HFFc6 (cell line): ENCODE data around the gene MAD1L1. TPM values are rescaled to one million over a fixed set of nuclear protein-coding genes. Genes with fewer than 3 reads are reported as not detected.

ENCODE experiments used
- DNase-seq: peaks from one replicate; pipeline ENCODE4 v3.0.0-alpha.2; 2018
- H3K27ac Mint-ChIP-seq: 2 replicates; pipeline ENCODE4 v1.8.0; 2020; ENCODE audit warnings: mild to moderate bottlenecking, mixed read lengths
- H3K27me3 Mint-ChIP-seq: 2 replicates; pipeline ENCODE4 v1.8.0; 2021; ENCODE audit warnings: mild to moderate bottlenecking, moderate library complexity, mixed read lengths; ENCODE audit not compliant: insufficient read depth
- H3K36me3 Mint-ChIP-seq: 2 replicates; pipeline ENCODE4 v1.8.0; 2021; ENCODE audit warnings: low read depth, mixed read lengths
- H3K4me1 Mint-ChIP-seq: 2 replicates; pipeline ENCODE4 v1.8.0; 2020; ENCODE audit warnings: low read depth, mixed read lengths
- H3K4me3 Mint-ChIP-seq: 2 replicates; pipeline ENCODE4 v1.8.0; 2020; ENCODE audit warnings: mild to moderate bottlenecking, moderate library complexity, mixed read lengths
- H3K9me3 Mint-ChIP-seq: 2 replicates; pipeline ENCODE4 v1.8.0; 2020; ENCODE audit warnings: mild to moderate bottlenecking, mixed read lengths
- total RNA-seq, 6 experiments: library from RNA; stranded (reverse); fragmentation: NEBNext Ultra II Directional; extraction: Animal tissue kit (Norgen Biotek cat#: 25700); gene quantifications; 2 replicates in 1 of 6; 3 replicates in 5 of 6; pipeline ENCODE4 v1.2.3, GENCODE V29; 2021
- TF ChIP-seq, protein P1 (sequence below): fragments of 200-600 bp; sonication (generic); IDR thresholded peaks from 2 replicates; pipeline ENCODE4 v1.5.0; 2021; ENCODE audit warnings: antibody characterized with exemption, mild to moderate bottlenecking

Gene MAD1L1
- total RNA-seq, 6 experiments from 2014 or later: 34.6 to 44.8 (median 40.2) TPM

DNA sequence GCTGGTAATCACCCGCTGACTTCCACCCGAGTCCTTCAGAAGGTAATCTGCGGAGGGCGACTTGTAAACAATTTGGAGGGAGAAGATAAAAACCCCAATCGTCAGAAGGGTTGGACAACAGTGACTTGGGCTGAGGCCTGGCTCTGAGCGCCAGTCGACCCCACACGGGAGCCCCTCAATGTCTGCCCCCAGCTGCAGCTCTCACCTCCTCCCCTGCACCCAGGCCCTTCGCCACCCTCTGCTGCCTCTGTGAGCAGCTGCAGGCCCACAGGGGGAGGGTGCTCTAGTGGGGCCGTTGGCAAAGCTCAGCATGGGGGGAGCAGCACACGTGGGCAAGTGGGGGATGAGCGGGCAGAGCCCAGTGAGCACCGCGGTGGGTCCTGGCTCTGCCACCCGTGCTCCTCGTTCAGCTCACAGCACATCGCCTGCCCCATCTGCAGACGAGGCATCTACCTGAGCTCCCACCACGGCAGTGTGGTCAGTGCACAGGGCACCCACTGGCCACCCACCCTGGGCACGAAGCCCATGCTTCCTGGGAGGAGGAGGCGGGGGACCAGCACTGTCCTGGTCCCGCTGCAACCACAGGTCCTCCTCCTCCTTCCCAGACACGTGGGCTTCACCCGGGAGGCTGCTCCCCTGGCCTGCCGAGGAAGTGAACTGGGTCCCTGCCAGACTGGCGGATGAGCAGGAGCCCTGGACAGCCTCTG is 282.1 kb downstream of the MAD1L1 start:
- H3K9me3 Mint-ChIP-seq: no peaks in the 10 kb centered on the region
- no peak overlapping the region for H3K27ac Mint-ChIP-seq
- no peaks in the 10 kb centered on the region for H3K36me3 Mint-ChIP-seq
- no peak overlapping the region for H3K4me3 Mint-ChIP-seq
- no peaks in the 10 kb centered on the region for H3K4me1 Mint-ChIP-seq
- H3K27me3 Mint-ChIP-seq: no peaks in the 10 kb centered on the region; the same call in none of the 2 replicates
- TF ChIP-seq, protein P1, sequence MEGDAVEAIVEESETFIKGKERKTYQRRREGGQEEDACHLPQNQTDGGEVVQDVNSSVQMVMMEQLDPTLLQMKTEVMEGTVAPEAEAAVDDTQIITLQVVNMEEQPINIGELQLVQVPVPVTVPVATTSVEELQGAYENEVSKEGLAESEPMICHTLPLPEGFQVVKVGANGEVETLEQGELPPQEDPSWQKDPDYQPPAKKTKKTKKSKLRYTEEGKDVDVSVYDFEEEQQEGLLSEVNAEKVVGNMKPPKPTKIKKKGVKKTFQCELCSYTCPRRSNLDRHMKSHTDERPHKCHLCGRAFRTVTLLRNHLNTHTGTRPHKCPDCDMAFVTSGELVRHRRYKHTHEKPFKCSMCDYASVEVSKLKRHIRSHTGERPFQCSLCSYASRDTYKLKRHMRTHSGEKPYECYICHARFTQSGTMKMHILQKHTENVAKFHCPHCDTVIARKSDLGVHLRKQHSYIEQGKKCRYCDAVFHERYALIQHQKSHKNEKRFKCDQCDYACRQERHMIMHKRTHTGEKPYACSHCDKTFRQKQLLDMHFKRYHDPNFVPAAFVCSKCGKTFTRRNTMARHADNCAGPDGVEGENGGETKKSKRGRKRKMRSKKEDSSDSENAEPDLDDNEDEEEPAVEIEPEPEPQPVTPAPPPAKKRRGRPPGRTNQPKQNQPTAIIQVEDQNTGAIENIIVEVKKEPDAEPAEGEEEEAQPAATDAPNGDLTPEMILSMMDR: no peak
- no peak for DNase-seq

DNA sequence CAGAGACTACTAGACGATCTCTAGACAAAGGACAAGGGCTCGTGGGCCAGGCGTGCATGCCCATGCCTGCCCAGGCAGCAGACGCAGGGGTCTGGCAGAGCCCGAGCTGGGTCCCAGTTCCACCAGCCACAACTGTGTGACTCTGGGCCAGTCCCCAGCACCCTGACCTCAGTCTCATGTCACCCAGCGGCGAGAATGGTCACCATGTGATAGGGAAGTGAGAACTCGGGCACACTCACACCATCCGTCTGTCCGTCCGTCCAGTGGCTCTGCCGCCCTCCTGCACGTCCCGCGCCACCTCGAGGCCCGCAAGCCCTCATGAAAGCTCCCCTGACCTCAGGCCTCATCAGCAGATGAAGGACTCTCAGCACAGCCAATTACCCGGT is 282.7 kb downstream of the MAD1L1 start:
- no peak for DNase-seq
- Mint-ChIP-seq H3K4me3 (no peak overlapping the region), H3K27me3 (no peaks in the 10 kb centered on the region; the same call in none of the 2 replicates), H3K36me3 (no peaks in the 10 kb centered on the region), H3K9me3 (no peaks in the 10 kb centered on the region), H3K27ac (no peak overlapping the region), H3K4me1 (no peaks in the 10 kb centered on the region)
- TF ChIP-seq, protein P1: no peak

DNA sequence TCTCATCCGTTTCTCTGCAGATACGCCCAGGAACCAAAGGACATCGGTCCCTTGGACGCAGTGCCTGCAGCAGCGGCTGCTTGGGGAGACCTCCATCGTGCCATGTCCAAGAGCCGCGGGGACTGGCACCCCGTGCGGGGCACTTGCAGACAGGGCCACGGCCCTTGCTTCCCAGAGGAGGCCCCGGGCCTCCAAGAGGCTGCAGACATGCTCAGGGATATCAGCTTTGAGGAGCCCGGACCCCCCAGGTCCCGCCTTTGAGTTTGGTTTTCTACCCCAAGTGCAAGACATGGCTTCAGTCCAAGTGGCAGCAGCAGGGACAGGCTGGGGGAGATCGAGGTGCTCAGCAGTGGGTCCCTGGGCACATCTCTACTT is 283.1 kb downstream of the MAD1L1 start:
- Mint-ChIP-seq H3K9me3 (no peaks in the 10 kb centered on the region), H3K36me3 (no peaks in the 10 kb centered on the region), H3K4me3 (no peak overlapping the region), H3K27me3 (no peaks in the 10 kb centered on the region; the same call in none of the 2 replicates), H3K27ac (no peak overlapping the region), H3K4me1 (no peaks in the 10 kb centered on the region)
- TF ChIP-seq, protein P1: no peak
- DNase-seq: no peak

DNA sequence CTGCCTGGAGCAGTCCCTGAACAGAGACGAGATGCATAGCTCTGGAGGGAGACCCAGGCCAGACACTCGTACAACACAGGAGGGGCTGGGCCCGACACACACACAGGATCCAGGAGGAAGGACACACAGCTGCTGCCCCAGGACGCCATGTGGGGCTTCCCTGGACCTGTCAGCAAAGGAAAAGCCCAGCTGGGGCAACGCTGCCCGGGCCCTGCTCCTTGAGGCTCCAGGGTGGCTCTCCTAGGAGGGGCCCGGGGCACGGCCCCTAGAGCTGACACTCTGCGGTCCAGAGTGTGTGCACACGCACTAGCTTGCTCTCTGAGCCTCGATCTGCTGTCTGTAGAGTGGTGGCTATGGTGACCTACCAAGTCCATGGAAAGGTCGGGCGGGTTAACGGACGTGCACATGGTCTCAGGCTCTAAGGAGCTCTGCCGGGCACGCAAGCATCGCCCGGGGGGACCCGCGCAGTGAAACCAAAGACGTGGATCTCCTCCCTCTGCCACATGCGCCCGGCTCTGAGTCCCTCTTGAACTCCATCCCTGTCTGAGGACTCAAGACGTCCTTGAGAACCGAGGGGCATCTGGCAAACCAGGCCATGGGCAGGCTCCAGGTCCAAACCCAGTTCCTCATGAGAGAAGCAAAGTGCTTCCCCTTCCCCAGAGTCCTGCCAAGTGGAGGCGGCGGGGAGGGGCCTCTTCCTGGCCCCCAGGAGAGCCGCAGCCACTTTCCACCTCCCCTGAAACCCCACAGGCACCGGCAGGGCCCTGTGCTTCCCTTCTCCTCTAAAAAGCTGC is 283.7 kb downstream of the MAD1L1 start:
- Mint-ChIP-seq H3K4me1 (no peaks in the 10 kb centered on the region), H3K4me3 (no peak overlapping the region), H3K9me3 (no peaks in the 10 kb centered on the region), H3K36me3 (no peaks in the 10 kb centered on the region), H3K27me3 (no peaks in the 10 kb centered on the region; the same call in none of the 2 replicates), H3K27ac (no peak overlapping the region)
- TF ChIP-seq, protein P1: no peak
- no peak for DNase-seq

DNA sequence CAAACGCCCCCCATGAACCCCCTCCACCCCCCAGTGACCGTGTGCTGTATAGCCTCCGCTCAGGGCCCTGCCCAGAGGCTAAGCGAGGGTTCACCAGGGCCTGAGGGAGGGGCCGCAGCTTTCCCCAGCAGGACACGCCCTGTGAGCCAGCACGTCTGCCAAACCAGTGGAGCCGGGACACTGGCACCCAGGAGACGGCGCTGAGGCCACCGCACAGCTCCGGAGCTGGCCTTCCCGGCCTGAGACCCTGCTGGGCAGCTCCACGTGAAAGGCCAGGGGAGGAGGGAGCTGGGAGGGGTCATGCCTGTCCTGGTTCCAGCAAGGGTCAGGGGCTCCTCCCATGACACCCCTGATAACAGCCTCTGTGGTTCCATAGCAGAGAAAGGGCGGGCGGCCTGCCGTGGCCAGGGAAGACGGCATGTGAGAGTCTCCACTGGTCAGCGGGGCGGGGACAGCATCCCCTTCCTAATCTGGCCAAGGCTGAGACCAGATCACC is 284.4 kb downstream of the MAD1L1 start:
- Mint-ChIP-seq H3K4me1 (no peaks in the 10 kb centered on the region), H3K4me3 (no peak overlapping the region), H3K36me3 (no peaks in the 10 kb centered on the region)

More for the DNA sequence above, 284.4 kb downstream of the MAD1L1 start:
- no peaks in the 10 kb centered on the region for H3K9me3 Mint-ChIP-seq
- H3K27ac Mint-ChIP-seq: no peak overlapping the region
- no peaks in the 10 kb centered on the region; the same call in 1 of the 2 replicates for H3K27me3 Mint-ChIP-seq
- TF ChIP-seq, protein P1: no peak
- no peak for DNase-seq
